Stimulated activated CD8-positive, alpha-beta memory T cell treated with anti-CD3 and anti-CD28 coated beads, Interleukin-7, amount 100 ng/mL, for 4 hours (primary cell): Measurements from ENCODE around the gene DYSF.
"Not testable (repeated sequence)": the region's sequence is repeated elsewhere in the genome, so short reads cannot be mapped to it uniquely, and the experiment has no call there.

Experiments
- DNase-seq, 2 donors: peaks; one replicate each; pipeline ENCODE4 v3.0.0-alpha.2; 2020; ENCODE audit warnings: low read depth in 2 of 2

DYSF gene

GRCh38 chr2:71646028-71646427 is 192.7 kb downstream of the DYSF start:
- DNase-seq: no peak

GRCh38 chr2:71647356-71647755 is 194.0 kb downstream of the DYSF start:
- DNase-seq: no peak

- no peak for DNase-seq
These were observed 202.1 kb downstream of the DYSF start for GRCh38 chr2:71655498-71655897.

GRCh38 chr2:71658256-71658655 is 204.9 kb downstream of the DYSF start:
- not testable (repeated sequence) for DNase-seq

GRCh38 chr2:71658771-71659170 is 205.4 kb downstream of the DYSF start:
- DNase-seq: no peak

DNA sequence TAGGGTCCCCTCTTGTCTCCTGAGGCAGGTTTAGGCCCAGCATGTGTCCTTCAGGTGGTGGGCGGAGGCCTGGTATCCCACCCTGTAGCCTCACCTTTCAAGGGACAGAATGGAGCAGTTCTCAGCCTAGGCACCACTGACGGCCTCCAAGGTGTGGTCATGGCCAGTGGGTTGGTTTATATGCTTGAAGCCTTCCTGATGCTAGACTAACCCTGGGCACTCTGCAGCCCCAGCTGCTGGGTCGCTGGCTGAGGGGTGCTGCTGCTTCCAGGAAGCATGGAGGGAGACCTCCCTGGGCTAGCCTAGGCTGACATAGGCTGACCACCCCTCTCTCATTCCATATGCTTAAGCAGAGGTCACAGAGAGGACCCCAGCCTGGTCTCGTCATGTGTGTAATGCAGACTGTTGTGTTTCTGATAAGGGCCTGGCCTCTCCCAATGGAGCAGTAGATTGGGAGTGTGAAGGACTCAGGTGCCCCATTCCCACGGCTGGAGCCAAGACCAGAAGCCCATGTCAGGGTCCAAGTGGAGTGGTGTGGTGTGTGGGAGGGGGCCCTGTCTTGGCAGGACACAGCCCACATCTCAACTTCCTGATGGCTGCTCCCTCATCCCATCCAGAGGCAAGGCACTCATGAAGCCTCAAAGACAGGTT is 206.6 kb downstream of the DYSF start:
- DNase-seq: no peak

DNA sequence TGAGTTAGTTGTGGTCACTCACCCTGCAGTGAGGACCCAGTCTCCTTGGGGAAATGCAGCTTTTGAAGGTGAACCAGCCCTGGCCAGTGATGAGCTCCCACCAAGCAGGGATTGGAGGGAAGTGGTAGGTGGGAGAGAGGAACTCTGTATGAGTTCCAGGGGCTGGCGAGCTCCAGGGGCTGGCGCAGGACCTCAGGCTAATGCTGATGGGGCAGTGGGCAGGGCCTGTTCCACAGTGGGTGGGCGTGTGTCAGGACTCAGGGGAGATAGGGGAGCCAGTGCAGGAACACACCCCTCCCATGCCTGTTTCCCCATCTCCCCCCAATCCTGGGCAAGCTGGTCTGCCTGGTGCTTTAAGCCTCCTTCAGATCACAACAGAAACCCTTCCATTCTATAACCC is 208.4 kb downstream of the DYSF start:
- no peak for DNase-seq

GRCh38 chr2:71662665-71663394 is 209.5 kb downstream of the DYSF start:
- DNase-seq: no peak

DNA sequence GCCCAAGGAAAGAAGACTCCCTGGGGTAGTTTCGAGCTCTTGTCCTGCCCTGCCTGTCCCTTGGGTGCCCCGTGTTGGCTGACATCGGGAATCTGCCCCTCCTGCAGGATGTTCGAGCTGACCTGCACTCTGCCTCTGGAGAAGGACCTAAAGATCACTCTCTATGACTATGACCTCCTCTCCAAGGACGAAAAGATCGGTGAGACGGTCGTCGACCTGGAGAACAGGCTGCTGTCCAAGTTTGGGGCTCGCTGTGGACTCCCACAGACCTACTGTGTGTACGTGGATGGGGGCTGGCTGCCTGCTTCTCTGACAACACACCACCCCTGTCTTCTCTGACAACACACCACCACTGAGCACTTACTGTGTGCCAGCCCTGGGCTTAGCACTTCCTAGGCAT is 210.8 kb downstream of the DYSF start:
- DNase-seq: no peak

GRCh38 chr2:71665168-71666093 is 212.1 kb downstream of the DYSF start:
- no peak for DNase-seq

GRCh38 chr2:71666094-71666474 is 212.7 kb downstream of the DYSF start:
- no peak for DNase-seq

- no peak for DNase-seq
These were observed 214.2 kb downstream of the DYSF start for GRCh38 chr2:71667256-71668182.

DNA sequence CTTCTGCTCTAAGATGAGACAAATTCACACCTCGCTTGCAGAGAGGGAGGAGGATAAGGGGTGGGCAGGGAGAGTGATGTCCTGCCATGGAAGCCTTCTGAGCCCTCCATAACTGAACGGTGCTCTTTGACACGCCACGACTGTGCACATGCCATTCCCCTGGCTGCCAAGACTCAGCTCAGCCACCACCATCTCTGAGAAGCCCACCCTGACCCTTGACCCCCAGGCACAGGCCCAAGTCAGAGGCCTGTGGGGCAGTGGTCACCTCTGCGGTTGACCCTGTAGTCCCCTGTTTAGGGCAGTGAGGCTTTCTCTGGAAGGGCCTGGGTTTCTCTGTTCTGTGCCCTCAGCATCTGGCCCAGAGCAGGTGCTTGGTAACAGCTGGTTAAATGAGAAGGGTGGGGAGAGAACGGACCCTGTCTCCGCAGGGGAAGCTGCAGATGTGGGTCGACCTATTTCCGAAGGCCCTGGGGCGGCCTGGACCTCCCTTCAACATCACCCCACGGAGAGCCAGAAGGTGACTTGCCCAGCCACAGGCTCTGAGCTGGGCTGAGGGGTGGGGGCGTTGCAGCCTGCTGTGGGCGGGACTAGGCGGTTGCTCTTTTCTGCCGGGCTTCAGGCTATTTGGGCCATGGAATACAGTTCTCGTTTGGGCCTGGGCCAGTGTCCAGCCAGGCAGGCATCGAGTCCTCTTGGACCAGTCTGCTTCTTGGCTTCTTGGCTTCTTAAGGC is 215.1 kb downstream of the DYSF start:
- DNase-seq: no peak

GRCh38 chr2:71669058-71669456 is 215.7 kb downstream of the DYSF start:
- DNase-seq: no peak

DNA sequence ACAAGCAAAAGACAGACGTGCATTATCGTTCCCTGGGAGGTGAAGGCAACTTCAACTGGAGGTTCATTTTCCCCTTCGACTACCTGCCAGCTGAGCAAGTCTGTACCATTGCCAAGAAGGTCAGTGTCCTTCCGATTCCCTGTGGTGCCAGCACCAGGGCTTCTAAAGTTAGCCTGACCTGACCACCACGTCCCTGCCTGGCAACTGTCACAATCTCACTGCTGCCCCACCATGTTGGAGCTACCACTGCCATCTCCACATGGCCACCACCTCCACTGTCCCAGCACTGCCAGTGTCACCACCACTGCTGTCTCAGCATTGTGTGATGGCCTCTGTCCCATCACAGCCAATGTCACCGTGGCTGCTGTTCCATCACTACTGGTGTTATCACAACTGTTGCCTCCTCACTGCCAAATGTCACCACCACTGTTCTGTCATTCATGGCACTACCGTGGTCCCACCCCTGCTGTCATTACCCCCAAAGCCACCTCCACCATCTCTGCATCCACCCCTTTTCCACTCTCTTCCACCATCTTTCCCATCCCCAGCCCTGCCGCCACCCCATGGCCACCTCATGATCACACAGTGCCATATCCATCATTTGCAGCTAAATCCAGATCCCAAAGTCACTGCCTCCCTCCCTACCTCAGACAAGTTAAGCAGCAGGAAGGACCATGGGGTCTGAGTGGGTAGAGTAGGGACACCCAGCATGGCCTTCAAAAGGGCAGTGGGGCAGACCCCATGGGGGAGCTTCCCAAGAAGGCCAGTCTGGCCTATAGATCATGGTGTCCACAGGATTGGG is 216.5 kb downstream of the DYSF start:
- no peak for DNase-seq

- no peak for DNase-seq
These were observed 217.1 kb downstream of the DYSF start for GRCh38 chr2:71670430-71670795.

DNA sequence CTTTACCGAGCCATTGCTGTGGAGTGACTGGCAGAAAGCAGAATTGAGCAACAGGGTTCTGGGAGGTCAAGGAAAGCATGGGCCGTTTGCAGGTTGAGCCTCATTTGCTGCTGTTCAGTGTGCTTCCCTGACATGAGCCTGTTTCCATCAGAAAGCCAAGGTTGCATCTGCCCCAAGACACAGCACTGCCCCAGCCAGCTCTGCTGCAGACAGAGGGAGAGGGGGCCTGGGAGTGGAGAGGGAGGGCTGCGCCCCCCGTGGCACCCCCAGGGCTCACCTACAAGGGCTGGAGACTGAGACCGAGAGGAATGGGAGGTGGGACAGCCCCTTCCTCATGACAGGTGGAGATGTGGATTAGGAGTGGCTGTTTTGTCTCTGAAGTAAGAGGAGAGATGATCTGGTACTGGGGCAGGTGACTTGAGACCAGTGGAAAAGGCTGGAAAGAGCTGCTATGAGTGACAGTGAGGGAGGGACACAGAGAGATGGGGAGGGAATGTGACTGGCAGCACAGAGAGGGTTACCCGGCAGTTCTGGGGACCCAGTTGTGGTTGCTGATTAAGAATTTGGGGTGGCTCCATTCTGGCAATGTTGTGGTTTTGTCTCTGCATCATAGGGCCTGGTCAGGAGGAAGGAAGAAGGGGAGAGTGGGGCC is 218.0 kb downstream of the DYSF start:
- DNase-seq: no peak

DNA sequence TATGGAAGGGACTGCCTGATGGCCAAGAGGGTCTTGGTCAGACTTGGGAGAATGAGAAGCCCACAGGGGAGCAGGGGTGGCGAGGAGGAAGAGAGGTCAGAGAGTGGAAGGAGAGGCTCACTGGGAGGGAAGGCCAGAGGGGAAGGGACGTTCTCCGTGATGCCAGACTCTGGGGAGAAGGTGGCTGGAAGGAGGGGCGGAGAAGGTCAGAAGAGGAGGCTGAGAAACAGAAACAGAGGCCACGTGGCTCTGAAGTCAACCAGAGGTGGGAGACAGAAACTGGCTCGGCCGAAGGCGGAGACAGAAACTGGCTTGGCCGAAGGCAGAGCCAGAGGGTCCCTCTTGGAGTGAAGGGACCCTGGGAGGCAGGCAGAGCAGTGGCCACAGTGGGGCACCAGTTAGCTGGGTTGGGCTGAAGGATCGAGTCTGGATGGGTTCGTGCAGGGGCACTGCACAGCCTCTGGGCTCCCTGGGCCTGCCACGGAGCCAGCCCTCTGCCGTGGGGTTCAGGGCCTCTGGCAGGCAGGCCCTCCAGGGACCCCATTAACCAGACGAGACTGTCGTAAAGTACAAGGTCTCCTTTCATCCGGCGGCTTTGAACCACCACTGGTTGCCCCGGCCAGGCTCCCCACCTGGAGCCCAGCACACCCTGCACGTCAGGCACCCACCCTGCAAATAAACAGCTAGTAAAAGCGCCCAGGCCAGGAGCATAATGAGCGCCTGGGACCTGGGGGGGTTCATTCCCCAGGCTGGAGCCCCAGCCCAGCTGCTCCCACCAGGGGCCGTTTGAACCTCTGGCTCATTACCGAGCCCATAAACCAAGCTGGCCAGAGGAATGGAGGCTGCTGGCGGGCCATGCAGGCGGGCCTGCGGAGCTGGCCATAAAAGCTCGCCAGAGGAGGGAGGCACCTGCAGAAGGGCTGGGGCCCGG is 218.8 kb downstream of the DYSF start:
- no peak for DNase-seq
